ENCODE data around the gene SLC5A1.
"Not testable (repeated sequence)": the region's sequence is repeated elsewhere in the genome, so short reads cannot be mapped to it uniquely, and the experiment has no call there.

SLC5A1 gene

DNA sequence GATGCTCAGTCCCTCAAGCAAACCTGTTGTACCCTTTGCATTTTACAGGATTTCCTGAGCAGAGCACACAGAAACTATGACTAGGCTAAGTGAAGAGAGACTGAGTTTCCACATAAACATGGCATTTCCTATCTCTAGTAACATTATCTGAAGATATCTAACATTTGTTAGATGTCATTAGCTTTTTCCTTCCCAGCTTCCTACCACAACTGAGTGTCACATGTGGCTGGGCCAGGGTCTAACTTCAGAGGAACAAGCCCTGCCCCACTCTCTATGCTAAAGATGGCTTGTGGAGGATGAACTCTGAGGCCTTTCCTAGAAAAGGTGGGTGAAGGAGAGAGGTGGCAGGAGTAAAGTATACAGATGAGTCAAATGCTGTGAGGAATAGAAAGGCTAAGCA lies 99.5 kb downstream of the SLC5A1 start:
- no peak for DNase-seq

GRCh38 chr22:32144496-32145274 lies 101.6 kb downstream of the SLC5A1 start:
- peak in 1 of 58 donors; percentile 15 for DNase-seq

DNA sequence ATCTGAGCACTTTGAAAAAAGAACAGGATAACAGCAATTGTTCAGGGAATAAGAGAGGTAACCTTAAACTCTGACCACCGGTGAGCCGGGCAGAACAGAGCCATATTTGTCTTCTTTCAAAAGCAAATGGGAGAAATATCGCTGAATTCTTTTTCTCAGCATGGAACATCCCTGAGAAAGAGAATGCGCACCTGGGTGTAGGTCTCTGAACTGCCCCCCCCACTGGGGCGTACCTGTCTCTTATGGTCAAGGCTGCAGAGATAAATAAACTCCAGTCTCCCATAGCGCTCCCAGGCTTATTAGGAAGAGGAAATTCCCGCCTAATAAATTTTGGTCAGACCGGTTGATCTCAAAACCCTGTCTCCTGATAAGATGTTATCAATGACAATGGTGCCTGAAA lies 104.1 kb downstream of the SLC5A1 start:
- DNase-seq: not testable (repeated sequence)

DNA sequence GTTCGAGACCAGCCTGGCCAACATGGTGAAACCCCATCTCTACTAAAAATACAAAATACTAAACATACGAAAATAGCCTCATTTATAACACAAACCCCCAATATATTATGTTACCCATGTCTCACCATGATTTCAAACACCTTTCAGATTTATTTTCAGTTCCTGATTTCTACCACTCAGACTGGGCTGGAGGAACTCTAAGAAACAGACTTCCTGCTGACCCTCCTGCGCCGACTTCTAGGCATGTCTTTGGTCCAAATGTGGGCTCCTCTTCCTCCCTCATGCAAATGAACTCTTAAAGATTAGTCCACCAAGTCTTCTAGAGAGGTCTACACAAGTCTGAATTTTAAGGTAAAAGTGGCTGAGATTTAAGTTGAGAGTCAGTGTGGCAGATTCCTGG lies 105.3 kb downstream of the SLC5A1 start:
- not testable (repeated sequence) for DNase-seq

DNA sequence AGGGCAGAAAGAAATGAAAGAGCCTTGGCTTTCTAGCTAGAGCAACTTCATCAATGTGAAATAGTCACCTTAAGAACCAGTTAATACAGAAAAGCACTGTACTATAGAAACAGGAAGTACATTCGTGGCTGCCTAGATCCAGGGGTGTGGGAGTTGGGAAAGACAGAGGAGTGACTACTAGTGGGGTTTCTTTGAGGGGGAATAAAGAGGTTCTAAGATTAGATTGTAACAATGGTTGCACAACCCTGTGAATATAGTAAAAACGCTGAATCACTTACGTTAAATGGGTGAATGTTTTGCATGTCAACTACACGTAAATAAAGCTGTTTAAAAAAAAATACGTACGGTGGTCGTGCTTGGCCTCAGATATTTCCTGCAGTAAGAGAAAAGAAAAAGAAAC lies 107.6 kb downstream of the SLC5A1 start:
- DNase-seq: not testable (repeated sequence)

DNA sequence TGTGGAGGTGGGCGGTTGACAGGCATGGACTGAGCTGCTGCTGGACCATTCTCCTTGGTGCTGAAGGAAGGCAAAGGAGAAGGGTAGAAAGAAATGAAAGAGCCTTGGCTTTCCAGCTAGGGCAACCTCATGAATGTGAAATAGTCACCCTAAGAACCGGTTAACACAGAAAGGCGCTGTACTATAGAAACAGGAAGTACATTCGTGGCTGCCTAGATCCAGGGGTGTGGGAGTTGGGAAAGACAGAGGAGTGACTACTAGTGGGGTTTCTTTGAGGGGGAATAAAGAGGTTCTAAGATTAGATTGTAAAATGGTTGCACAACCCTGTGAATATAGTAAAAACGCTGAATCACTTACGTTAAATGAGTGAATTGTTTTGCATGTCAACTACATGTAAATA lies 108.6 kb downstream of the SLC5A1 start:
- not testable (repeated sequence) for DNase-seq

- not testable (repeated sequence) for DNase-seq
These were observed 111.7 kb downstream of the SLC5A1 start for GRCh38 chr22:32154727-32155126.

DNA sequence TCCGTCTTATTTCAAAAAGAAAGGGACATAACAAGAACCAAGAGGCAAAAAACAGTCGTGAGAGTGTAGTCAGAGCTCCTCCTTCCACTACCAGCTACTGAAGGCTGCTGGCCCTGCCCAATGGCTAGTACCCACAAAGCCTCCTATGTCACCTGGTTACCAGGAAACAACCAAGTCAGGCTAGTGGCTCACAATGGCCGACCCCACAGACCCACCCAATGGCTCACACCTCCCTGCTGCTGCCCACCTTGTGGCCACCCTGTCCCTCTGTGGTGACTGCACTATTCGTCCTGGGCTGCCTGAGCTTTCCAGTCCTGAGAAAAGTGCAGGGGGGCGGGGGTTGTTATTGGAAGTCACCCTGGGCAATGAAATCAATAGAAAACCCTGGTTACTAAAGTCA lies 114.6 kb downstream of the SLC5A1 start:
- not testable (repeated sequence) for DNase-seq

DNA sequence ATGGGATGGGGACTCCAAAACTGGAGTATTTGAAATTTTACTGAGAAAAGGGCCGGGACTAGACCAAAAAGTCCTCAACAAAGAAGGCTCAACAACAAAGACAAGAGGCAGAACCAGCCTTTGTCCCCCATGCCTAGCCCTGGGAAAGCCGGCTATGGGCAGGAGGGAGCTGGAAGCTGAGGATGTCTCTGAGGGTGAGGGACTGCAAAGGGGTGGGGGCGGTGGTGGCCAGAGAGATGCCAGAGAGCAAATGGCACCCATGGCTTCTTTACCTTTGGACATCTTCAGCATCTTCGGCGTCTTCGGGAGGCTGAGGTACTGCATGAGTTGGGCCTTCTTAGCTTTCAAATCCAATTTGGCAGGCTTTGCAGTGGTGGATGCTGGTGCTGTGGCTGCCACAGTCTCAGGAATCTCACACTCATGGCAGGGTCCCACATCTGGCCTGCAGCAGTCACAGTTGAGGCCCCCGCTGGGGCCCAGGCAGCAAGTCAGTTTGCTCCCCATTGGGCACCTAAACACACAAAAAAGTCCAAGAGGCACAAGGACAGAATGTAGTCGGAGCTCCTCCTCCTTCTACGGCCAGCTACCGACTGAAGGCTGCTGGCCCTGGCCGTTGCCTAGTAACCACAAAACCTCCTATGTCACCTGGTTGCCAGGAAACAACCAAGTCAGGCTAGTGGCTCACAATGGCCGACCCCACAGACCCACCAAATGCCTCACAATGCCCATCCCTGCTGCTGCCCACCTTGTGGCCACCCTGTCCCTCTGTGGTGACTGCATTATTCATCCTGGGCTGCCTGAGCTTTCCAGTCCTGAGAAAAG lies 115.9 kb downstream of the SLC5A1 start, which contains the start of gene C22orf42:
Gene C22orf42 (minus strand): TSS at position 592 of the 822 bp plus-strand sequence. CDS start 88 bp downstream, at position 504.
- no peak for DNase-seq

- DNase-seq: not testable (repeated sequence)
These were observed 117.3 kb downstream of the SLC5A1 start for GRCh38 chr22:32160411-32160810.
